ENCODE measurements around the gene MKRN2. TPM values are rescaled to one million over a fixed set of nuclear protein-coding genes. Genes with fewer than 3 reads are reported as not detected.
"Not testable (repeated sequence)": the region's sequence is repeated elsewhere in the genome, so short reads cannot be mapped to it uniquely, and the experiment has no call there.

The MKRN2 gene
- total RNA-seq, 1 donor from 2014 or later: 33.6 TPM

DNA sequence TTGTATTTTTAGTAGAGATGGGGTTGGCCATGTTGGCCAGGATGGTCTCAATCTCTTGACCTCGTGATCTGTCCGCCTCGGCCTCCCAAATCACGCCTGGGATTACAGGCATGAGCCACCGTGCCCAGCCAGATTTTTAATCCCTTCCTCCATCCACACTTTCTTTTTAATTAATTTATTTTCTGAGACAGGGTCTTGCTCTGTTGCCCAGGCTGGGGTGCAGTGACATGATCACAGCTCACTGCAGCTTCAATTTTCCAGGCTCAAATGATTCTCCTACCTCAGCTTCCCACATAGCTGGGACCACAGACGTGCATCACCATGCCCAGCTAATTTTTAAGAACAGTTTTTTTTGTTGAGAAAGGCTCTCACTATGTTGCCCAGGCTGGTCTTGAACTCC, 63.4 kb downstream of the MKRN2 start:
- no peak for DNase-seq
- intact Hi-C loops (cut with micrococcal nuclease): no loop called here
- no peak for ATAC-seq

DNA sequence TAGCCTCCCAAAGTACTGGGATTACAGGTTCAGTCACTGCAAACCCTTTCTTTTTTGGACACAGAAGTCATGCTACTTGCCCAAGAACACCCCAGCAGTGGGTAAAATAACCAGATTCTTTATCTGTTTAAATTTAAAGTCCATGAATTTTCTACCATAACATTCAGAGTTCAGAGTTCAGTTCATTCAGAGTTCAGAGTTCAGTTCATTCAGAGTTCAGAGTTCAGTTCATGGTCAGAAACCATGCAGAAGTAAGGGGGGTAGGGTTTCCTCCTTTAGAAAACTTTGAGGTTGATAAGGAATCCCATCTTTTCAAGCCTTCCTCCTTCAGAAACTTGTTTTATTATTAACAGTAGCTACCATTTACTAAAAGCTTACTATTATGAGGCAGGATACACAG, 63.8 kb downstream of the MKRN2 start:
- ATAC-seq: no peak

DNA sequence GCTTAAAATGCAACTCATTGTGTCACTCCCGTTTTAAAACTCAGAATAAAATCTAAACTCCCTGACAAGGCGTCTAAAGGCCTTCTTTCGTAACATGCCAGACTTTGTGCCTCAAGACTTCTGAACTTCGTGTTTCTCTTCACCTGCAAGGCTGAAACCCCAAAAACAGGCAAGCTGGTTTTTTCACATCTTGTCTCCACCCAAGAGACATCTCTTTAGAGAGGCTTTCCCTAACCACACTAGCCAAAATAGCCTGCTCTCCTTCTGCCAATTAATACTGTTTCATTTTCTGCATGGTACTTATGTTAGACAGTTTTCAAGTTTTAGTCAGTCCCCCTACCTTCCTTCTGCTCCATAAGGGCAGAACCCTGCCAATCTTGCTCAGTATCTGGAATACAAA, 65.4 kb downstream of the MKRN2 start:
- DNase-seq (no peak), ATAC-seq (no peak)
- intact Hi-C loops (cut with micrococcal nuclease): no loop called here

More for the DNA sequence above, 63.8 kb downstream of the MKRN2 start:
- no peak for DNase-seq
- intact Hi-C loops (cut with micrococcal nuclease): no loop called here

DNA sequence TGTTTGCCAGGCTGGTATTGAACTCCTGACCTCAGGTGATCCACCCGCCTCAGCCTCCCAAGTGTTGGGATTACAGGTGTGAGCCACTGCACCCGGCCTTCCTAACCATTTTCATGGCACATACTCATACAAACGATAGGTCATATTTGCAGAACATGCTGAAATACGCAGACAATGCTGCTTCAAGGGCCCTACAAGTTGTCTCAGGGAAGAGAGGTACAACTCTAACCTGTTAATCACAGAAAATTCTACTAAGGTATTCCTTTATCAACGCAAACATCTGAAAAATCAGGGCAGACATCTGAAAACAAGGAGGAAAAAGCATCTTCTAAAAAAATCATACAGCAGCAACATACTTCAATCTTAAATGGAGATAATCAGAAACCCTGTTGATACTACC, 67.2 kb downstream of the MKRN2 start:
- DNase-seq: no peak
- intact Hi-C loops (cut with micrococcal nuclease): no loop called here
- no peak for ATAC-seq

DNA sequence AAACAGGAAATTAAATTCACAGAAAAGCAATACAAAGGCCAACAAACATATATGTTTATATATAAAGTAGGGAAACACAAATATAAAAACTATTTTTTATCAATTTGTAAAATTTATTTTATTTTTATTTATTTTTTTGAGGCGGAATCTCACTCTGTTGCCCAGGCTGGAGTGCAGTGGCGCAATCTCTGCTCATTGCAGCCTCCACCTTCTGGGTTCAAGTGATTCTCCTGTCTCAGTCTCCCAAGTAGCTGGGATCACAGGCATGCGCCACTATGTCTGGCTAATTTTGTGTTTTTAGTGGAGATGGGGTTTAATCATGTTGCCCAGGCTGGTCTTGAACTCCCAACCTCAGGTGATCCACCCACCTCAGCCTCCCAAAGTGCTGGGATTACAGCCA, 68.1 kb downstream of the MKRN2 start:
- intact Hi-C loops (cut with micrococcal nuclease); ATAC-seq; DNase-seq: not testable (repeated sequence)

DNA sequence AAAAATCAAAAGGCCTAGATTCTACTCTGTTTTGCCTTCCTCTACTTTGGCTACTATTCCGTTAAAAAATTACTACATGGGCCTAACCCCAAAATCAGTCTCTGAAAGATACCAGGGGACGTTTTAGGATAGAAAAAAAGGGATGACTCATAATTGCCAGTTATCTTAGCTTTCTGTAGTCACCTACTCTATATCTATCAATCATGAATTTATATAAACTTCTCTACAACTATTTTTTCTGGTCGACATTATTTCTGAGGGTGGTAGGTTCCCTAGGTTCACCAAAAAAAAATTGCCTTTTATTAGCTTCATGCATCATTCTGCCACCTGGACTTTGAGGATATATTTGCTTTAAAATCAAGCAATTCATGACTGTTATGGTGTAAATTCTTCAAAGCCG, 70.5 kb downstream of the MKRN2 start:
- no peak for ATAC-seq
- intact Hi-C loops (cut with micrococcal nuclease): no loop called here
- DNase-seq: no peak

DNA sequence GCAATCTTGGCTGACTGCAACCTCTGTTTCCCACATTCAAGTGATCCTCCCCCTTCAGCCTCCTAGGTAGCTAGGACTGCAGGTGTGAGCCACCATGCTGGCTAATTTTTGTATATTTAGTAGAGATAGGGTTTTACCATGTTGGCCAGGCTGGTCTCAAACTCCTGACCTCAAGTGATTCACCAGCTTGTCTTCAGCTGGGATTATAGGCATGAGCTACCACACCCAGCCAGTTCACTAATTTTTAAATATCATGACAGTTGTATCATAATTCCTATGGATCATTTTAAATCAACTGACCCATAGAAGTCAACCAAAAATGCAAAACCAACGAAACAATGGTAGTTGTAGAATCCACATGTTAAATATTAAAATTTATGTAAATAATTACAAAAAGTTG, 71.9 kb downstream of the MKRN2 start:
- intact Hi-C loops (cut with micrococcal nuclease): no loop called here
- ATAC-seq: no peak
- no peak for DNase-seq

DNA sequence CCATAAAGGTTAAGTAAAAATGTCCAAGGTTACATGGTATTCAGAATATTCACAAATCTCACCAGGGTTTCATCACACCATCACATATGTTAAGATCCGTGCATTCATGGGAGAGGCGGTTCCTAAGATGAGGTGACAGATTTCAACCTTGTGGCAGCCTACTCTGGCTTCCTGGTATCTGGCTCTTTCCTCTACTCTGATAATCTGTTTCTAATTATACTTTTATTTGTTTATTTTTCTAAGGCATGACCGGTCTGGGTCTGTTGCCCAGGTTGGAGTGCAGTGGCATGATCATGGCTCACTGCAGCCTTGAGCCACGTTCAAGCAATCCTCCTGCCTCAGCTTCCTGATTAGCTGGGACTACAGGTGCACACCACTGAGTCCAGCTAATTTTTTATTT, 72.7 kb downstream of the MKRN2 start:
- peak; percentile 87 for ATAC-seq
- intact Hi-C loops (cut with micrococcal nuclease): no loop called here
- DNase-seq: peak; percentile 68

DNA sequence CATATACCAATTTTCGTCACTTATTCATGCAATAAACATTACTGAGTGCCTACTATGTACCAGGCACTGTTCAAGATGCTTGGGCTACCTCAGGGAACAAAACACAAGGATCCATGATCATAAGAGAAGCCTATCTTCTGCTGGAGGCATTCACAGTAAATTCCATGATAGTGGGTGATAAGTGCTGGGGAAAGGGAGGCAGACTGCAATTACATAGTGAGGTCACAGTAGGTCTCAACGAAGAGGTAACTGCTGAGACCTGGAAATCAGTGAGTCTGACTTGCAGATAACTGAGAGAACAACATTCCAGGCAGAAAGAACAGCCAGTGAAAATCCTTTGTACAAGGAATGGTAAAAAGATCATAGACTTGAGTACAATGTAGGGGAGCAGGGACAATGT, 73.4 kb downstream of the MKRN2 start:
- intact Hi-C loops (cut with micrococcal nuclease): no loop called here
- DNase-seq: no peak
- ATAC-seq: peak; percentile 55

DNA sequence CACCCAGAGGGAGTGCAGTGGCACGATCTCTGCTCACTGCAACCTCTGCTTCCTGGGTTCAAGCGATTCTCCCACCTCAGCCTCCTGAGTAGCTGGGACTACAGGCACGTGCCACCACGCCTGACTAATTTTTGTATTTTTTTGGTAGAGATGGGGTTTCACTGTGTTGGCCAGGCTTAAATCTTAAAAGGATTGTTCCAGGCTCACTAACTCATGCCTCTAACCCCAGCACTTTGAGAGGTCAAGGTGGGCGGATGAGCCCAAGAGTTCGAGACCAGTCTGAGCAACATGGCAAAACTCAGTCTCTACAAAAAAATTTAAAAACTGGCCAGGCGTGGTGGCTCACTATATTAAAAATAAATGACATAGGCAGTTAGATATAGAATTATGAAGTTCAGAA, 74.0 kb downstream of the MKRN2 start:
- ATAC-seq; DNase-seq; intact Hi-C loops (cut with micrococcal nuclease): not testable (repeated sequence)

DNA sequence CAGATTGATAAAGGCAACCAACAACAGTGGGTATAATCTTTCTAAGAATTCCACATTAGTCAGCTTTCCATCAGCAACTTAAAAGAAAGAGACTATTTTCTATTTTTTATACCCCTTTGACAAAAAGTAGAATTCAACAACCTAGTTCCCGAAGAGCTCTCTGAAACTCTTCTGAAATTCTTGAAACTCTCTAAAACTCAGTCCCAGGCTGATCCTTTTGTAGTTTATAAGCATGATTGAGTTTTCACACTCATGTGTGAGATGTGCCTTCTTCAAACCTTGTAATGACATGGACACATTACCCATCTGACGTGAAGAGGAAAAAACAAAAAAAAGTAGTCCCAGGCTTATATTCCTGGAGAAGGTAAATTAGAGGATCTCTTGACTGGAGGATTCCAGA, 75.6 kb downstream of the MKRN2 start:
- intact Hi-C loops (cut with micrococcal nuclease): no loop called here
- no peak for ATAC-seq
- no peak for DNase-seq

DNA sequence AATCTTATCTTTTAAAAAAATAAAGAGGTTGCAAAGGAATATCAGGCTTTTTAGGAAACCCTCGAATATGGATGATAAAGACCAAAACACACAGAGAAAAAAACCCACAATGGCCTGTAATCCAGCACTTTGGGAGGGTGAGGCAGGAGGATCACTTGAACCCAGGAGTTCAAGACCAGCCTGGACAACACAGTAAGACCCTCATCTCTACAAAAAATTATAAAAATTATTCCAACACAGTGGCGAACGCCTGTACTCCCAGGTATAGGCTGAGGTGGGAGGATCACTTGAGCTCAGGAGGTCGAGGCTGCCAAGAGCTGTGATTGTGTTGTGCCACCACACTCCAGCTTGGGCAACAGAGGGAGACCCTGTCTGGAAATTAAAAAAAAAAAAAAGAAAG, 76.2 kb downstream of the MKRN2 start:
- DNase-seq: no peak
- intact Hi-C loops (cut with micrococcal nuclease): no loop called here
- no peak for ATAC-seq

Other genes starting within 250 kb of the MKRN2 start
- 23.1 TPM for gene TSEN2, start 72.6 kb upstream of the MKRN2 start, total RNA-seq
- not detected for gene MKRN2OS, start 11.6 kb upstream of the MKRN2 start, total RNA-seq
- 153 TPM for gene RAF1, start 107.0 kb downstream of the MKRN2 start, total RNA-seq
- 2.8 TPM for gene TMEM40, start 202.2 kb downstream of the MKRN2 start, total RNA-seq
- 69.2 TPM for gene CAND2, start 239.6 kb downstream of the MKRN2 start, total RNA-seq